Activated CD8-positive, alpha-beta memory T cell treated with anti-CD3 and anti-CD28 coated beads, Interleukin-2, amount 10 ng/mL, durations not matched to agents 7 days and 5 days (primary cell): ENCODE results near the gene PGBD5. TPM values are rescaled to one million over a fixed set of nuclear protein-coding genes. Genes with fewer than 3 reads are reported as not detected.
"Not testable (repeated sequence)": the region's sequence is repeated elsewhere in the genome, so short reads cannot be mapped to it uniquely, and the experiment has no call there.

Source experiments
- ATAC-seq: fragments of 150-1000 bp; cut with Tn5 transposase; one replicate; pipeline ENCODE4 v1.10.0; 2021; ENCODE audit warnings: moderate library complexity
- CTCF ChIA-PET: fragments of 350-600 bp; sonication (Branson Sonifier 250); formaldehyde crosslinking; loops from one replicate; lab custom pipeline; 2021; ENCODE audit warnings: antibody characterized with exemption; lab: Charles Lee
- DNase-seq: peaks from one replicate; pipeline ENCODE4 v3.0.0-alpha.2; 2020
- H3K27ac Mint-ChIP-seq: one replicate; pipeline ENCODE4 v1.8.0; 2021; ENCODE audit warnings: mild to moderate bottlenecking, mixed read lengths
- H3K27me3 Mint-ChIP-seq: one replicate; pipeline ENCODE4 v1.8.0; 2021; ENCODE audit warnings: mixed read lengths
- H3K36me3 Mint-ChIP-seq: one replicate; pipeline ENCODE4 v1.8.0; 2021; ENCODE audit warnings: mild to moderate bottlenecking, mixed read lengths
- H3K4me1 Mint-ChIP-seq: one replicate; pipeline ENCODE4 v1.8.0; 2021; ENCODE audit warnings: mixed read lengths
- H3K4me3 Mint-ChIP-seq: one replicate; pipeline ENCODE4 v1.8.0; 2021; ENCODE audit warnings: mild to moderate bottlenecking, moderate library complexity, mixed read lengths
- H3K9me3 Mint-ChIP-seq: one replicate; pipeline ENCODE4 v1.8.0; 2022; ENCODE audit warnings: low read depth, mixed read lengths
- total RNA-seq, 2 experiments: library from RNA; stranded (reverse); gene quantifications; one replicate each; pipeline ENCODE4 v1.2.3, GENCODE V29; 2021

PGBD5 gene
- total RNA-seq, 2 experiments from 2014 or later, result not detected

DNA sequence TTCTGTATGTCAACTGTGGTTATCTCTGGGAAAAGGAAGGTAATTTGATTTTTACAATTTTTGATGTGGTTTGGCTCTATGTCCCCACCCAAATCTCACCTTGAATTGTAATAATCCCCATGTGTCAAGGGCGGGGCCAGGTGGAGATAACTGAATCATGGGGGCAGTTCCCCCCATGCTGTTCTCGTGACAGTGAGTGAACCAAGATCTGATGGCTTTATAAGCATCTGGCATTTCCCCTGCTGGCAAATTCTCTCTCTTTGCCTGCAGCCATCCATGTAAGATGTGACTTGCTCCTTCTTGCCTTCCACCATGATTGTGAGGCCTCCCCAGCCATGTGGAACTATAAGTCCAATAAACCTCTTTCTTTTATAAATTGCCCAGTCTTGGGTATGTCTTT lies 5.8 kb downstream of the PGBD5 start:
- peaks cover 25% of the 10 kb centered on the region for H3K4me1 Mint-ChIP-seq
- CTCF ChIA-PET, result interaction anchor here (1.4 kb wide), 1 partner anchor 9 kb away, joined by 3 read pairs; no protein-coding TSS in a partner anchor
- not testable (repeated sequence) for H3K4me3 Mint-ChIP-seq, ATAC-seq, H3K9me3 Mint-ChIP-seq, DNase-seq, H3K36me3 Mint-ChIP-seq, H3K27ac Mint-ChIP-seq
- peaks cover 71% of the 10 kb centered on the region for H3K27me3 Mint-ChIP-seq

DNA sequence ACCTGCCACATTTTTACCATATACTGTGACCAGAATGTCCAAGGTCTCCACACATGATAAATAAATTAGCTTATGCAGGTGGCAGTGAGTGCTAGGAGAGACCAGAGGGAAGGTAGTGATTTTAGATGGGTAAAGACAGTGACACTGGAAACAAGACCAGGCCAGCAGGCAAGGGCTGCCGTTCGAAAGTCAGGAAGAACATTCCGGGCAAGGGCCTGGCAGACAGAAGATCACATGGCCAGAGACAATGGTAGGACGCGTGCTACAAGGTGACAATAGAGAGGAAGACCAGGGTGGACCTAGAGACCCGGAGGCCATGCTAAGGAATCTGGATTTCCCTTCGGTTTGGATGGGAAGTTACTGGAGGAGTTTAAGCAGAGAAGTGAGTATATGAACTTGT lies 9.7 kb downstream of the PGBD5 start:
- no peak overlapping the region for H3K27ac Mint-ChIP-seq
- no peak for ATAC-seq
- peaks cover 7% of the 10 kb centered on the region for H3K4me1 Mint-ChIP-seq
- no peaks in the 10 kb centered on the region for H3K36me3 Mint-ChIP-seq
- no peak for DNase-seq
- H3K9me3 Mint-ChIP-seq, result peaks cover 7% of the 10 kb centered on the region
- CTCF ChIA-PET, result no interaction called here
- H3K4me3 Mint-ChIP-seq, result no peak overlapping the region
- H3K27me3 Mint-ChIP-seq, result peaks cover 52% of the 10 kb centered on the region

GRCh38 chr1:230415405-230416132 lies 10.6 kb downstream of the PGBD5 start:
- DNase-seq (no peak), ATAC-seq (no peak)
- CTCF ChIA-PET, result no interaction called here
- Mint-ChIP-seq H3K36me3 (no peaks in the 10 kb centered on the region), H3K9me3 (peaks cover 7% of the 10 kb centered on the region), H3K27me3 (peaks cover 53% of the 10 kb centered on the region), H3K27ac (no peak overlapping the region), H3K4me1 (no peaks in the 10 kb centered on the region), H3K4me3 (no peak overlapping the region)

DNA sequence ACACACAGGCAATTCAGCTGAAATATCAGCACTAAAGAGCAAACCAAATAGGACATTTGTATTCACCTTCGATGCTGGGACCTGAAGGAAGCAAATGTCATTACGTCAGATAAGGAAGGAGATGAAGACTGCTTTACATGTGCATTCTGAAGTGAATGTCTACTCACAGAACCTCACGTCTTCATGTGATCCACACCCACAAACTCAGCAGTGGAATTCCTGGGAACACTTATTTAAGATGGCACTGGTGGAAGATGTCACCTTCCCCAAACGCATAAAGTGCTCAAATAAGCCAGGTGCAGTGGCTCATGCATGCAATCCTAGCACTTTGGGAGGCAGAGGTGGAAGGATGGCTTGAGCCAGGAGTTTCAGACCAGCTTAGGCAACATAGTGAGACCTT lies 11.4 kb downstream of the PGBD5 start:
- H3K4me1 Mint-ChIP-seq, result no peaks in the 10 kb centered on the region
- H3K4me3 Mint-ChIP-seq, result no peak overlapping the region
- ATAC-seq (no peak), DNase-seq (no peak)
- CTCF ChIA-PET, result no interaction called here
- no peaks in the 10 kb centered on the region for H3K9me3 Mint-ChIP-seq
- no peaks in the 10 kb centered on the region for H3K36me3 Mint-ChIP-seq
- no peak overlapping the region for H3K27ac Mint-ChIP-seq
- H3K27me3 Mint-ChIP-seq, result peaks cover 52% of the 10 kb centered on the region

GRCh38 chr1:230414102-230414501 lies 12.0 kb downstream of the PGBD5 start:
- Mint-ChIP-seq H3K9me3 (no peaks in the 10 kb centered on the region), H3K27me3 (peaks cover 56% of the 10 kb centered on the region), H3K36me3 (no peaks in the 10 kb centered on the region), H3K4me3 (no peak overlapping the region), H3K4me1 (no peaks in the 10 kb centered on the region), H3K27ac (no peak overlapping the region)
- no peak for DNase-seq
- no peak for ATAC-seq
- CTCF ChIA-PET, result no interaction called here

GRCh38 chr1:230413061-230413460 lies 13.1 kb downstream of the PGBD5 start:
- H3K36me3 Mint-ChIP-seq, result no peaks in the 10 kb centered on the region
- no peak overlapping the region for H3K27ac Mint-ChIP-seq
- H3K4me1 Mint-ChIP-seq, result no peaks in the 10 kb centered on the region
- DNase-seq, result no peak
- H3K27me3 Mint-ChIP-seq, result peaks cover 56% of the 10 kb centered on the region
- ATAC-seq, result no peak
- CTCF ChIA-PET, result no interaction called here
- H3K9me3 Mint-ChIP-seq, result no peaks in the 10 kb centered on the region
- H3K4me3 Mint-ChIP-seq, result no peak overlapping the region

DNA sequence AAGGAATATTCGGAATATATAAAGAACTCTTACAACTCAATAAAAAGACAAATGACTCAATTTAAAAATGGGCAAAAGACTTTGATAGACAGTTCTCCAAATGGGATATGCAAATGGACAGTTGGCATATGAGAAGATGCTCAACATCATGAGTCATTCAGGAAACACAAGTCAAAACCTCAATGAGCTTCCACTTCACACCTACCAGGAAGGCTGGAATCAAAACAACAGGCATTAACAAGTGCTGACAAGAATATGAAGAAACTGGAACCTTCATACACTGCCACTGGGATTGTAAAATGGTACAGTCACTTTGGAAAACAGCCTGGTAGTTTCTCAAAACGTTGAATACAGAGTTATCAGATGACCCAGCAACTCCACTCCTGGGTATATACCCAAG lies 17.2 kb downstream of the PGBD5 start:
- DNase-seq, result no peak
- H3K27ac Mint-ChIP-seq, result no peak overlapping the region
- CTCF ChIA-PET, result no interaction called here
- no peak overlapping the region for H3K4me3 Mint-ChIP-seq
- no peaks in the 10 kb centered on the region for H3K36me3 Mint-ChIP-seq
- H3K27me3 Mint-ChIP-seq, result peaks cover 27% of the 10 kb centered on the region
- H3K9me3 Mint-ChIP-seq, result no peaks in the 10 kb centered on the region
- H3K4me1 Mint-ChIP-seq, result no peaks in the 10 kb centered on the region
- no peak for ATAC-seq

DNA sequence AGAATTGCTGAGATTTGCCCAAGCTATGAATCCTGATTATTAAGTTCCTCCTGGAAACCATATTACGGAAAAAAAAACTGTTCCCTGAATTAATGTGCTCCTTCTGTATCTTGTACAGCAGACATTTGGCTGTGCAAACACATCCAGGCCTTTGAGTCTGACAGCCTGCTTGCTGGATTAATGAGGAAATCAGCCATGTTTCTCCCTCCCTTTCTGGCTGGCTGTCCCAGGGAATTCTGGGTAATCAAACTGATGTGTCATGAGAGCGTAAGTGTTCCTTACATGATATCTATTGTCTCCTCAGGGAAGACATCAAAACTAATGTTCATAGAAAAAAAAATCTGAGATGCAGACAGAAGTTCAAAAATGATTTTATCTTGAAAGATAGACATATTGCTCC lies 18.8 kb downstream of the PGBD5 start:
- no peaks in the 10 kb centered on the region for H3K36me3 Mint-ChIP-seq
- H3K9me3 Mint-ChIP-seq, result no peaks in the 10 kb centered on the region
- no peaks in the 10 kb centered on the region for H3K4me1 Mint-ChIP-seq
- CTCF ChIA-PET, result no interaction called here
- DNase-seq, result no peak
- H3K27me3 Mint-ChIP-seq, result peaks cover 23% of the 10 kb centered on the region
- ATAC-seq, result no peak
- no peak overlapping the region for H3K27ac Mint-ChIP-seq
- H3K4me3 Mint-ChIP-seq, result no peak overlapping the region

DNA sequence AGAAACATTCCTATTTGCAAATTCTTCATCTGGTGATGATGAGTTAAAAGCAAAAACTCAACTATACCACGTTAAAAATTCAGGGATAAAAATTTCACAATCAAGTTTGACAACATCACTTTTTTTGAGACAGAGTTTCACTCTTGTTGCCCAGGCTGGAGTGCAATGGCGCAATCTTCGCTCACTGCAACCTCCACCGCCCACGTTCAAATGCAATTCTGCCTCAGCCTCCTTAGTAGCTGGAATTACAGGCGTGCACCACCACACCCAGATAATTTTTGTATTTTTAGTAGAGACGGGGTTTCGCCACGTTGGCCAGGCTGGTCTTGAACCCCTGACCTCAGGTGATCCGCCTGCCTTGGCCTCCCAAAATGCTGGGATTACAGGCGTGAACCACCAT lies 19.4 kb downstream of the PGBD5 start:
- H3K27ac Mint-ChIP-seq, H3K4me3 Mint-ChIP-seq, H3K9me3 Mint-ChIP-seq, H3K4me1 Mint-ChIP-seq, CTCF ChIA-PET, DNase-seq, H3K36me3 Mint-ChIP-seq, ATAC-seq: not testable (repeated sequence)
- H3K27me3 Mint-ChIP-seq, result peaks cover 22% of the 10 kb centered on the region

DNA sequence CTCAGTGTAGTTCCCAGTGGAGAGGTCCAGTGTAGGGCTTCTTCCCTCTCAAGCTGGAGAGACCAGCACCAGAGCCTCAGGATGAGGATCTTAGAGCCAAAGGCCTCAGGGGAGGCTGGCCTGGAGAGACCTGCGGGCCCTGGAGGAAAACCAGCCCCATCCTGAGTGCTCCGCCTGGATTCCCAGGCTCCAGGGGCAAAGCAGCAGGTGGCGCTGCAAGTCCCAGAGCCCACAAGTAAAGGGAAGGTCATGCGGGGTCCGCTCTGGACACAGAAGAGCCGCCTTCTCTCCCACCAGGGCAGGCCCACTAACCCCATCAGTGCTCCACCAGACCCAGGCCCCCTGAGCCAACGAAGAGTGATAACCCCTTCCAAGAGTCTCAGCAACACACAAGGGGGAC lies 22.7 kb downstream of the PGBD5 start:
- peaks cover 3% of the 10 kb centered on the region for H3K27me3 Mint-ChIP-seq
- ATAC-seq (no peak), DNase-seq (no peak)
- H3K36me3 Mint-ChIP-seq, result no peaks in the 10 kb centered on the region
- H3K9me3 Mint-ChIP-seq, result no peaks in the 10 kb centered on the region
- H3K27ac Mint-ChIP-seq, result no peak overlapping the region
- CTCF ChIA-PET, result no interaction called here
- no peaks in the 10 kb centered on the region for H3K4me1 Mint-ChIP-seq
- H3K4me3 Mint-ChIP-seq, result no peak overlapping the region

DNA sequence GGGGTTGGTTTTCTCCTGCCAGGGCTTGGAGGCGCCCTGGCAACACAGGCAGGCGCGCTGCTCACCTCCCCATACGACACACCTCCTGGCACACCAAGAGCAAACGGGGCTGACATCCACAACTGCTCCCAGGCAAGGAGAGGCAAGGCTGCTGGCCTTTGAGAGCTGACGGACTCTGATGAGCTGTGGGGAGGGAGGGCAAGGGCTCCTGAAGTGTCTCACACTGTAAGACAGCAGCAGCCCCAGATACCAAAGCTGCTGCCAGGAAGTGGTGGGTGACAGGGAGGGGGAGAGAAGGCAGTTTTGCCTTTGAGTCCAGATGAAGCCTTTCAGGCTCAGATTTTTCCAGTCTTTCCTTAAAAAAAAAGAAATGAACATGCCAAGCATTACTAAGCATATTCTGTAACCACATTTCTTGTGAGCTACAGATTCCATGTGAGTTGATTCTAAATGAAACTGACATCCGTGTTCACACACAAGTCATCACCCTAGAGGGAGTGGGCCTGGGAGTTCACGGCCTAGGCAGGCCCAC lies 24.3 kb downstream of the PGBD5 start:
- no peaks in the 10 kb centered on the region for H3K36me3 Mint-ChIP-seq
- H3K4me3 Mint-ChIP-seq, result no peak overlapping the region
- DNase-seq (no peak), ATAC-seq (no peak)
- no peaks in the 10 kb centered on the region for H3K27me3 Mint-ChIP-seq
- H3K27ac Mint-ChIP-seq, result no peak overlapping the region
- no peaks in the 10 kb centered on the region for H3K4me1 Mint-ChIP-seq
- H3K9me3 Mint-ChIP-seq, result no peaks in the 10 kb centered on the region
- CTCF ChIA-PET, result no interaction called here

GRCh38 chr1:230401101-230401500 lies 25.0 kb downstream of the PGBD5 start:
- H3K27me3 Mint-ChIP-seq, result no peaks in the 10 kb centered on the region
- CTCF ChIA-PET, result no interaction called here

GRCh38 chr1:230400007-230400344 lies 26.2 kb downstream of the PGBD5 start:
- Mint-ChIP-seq H3K4me3 (no peak overlapping the region), H3K27me3 (no peaks in the 10 kb centered on the region), H3K27ac (no peak overlapping the region), H3K4me1 (no peaks in the 10 kb centered on the region), H3K9me3 (no peaks in the 10 kb centered on the region), H3K36me3 (no peaks in the 10 kb centered on the region)
- ATAC-seq (no peak), DNase-seq (no peak)
- CTCF ChIA-PET, result no interaction called here

More at GRCh38 chr1:230401101-230401500, 25.0 kb downstream of the PGBD5 start:
- Mint-ChIP-seq H3K4me3 (no peak overlapping the region), H3K9me3 (no peaks in the 10 kb centered on the region), H3K4me1 (no peaks in the 10 kb centered on the region), H3K27ac (no peak overlapping the region), H3K36me3 (no peaks in the 10 kb centered on the region)
- DNase-seq, result no peak
- no peak for ATAC-seq

GRCh38 chr1:230399321-230400006 lies 26.7 kb downstream of the PGBD5 start:
- DNase-seq (no peak), ATAC-seq (no peak)
- H3K27ac Mint-ChIP-seq, result no peak overlapping the region
- no peaks in the 10 kb centered on the region for H3K36me3 Mint-ChIP-seq
- CTCF ChIA-PET, result no interaction called here
- H3K4me3 Mint-ChIP-seq, result no peak overlapping the region
- no peaks in the 10 kb centered on the region for H3K27me3 Mint-ChIP-seq
- H3K4me1 Mint-ChIP-seq, result no peaks in the 10 kb centered on the region
- no peaks in the 10 kb centered on the region for H3K9me3 Mint-ChIP-seq
